OCI-LY7 (cell line): ENCODE results near the gene TICAM1.

Source experiments
- EZH2phosphoT487 ChIP-seq: fragments of 200-600 bp; sonication (generic); IDR thresholded peaks from 2 replicates; pipeline ENCODE4 v1.6.1; 2018; ENCODE audit warnings: low read depth, borderline replicate concordance, mild to moderate bottlenecking, mixed run types, antibody characterized with exemption, low read length, moderate library complexity, mixed read lengths
- TF ChIP-seq, protein P1 (sequence below): fragments of 200-600 bp; sonication (generic); conservative IDR thresholded peaks from 2 replicates; pipeline ENCODE4 v1.5.1; 2014; ENCODE audit warnings: mild to moderate bottlenecking, antibody characterized with exemption, low read length, moderate library complexity, mixed read lengths

DNA sequence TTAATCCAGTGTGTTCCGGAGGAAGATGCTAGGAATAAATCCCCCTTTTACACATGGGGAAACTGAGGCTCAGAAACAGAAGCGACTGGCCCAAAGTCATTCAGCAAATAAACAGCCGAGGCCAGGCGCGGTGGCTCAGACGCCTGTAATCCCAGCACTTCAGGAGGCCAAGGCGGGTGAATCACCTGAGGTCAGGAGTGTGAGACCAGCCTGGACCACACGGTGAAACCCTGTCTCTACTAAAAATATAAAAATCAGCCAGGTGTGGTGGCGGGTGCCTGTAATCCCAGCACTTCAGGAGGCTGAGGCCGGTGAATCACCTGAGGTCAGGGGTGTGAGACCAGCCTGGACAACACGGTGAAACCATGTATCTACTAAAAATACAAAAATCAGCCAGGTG, 47.5 kb upstream of the TICAM1 start:
- TF ChIP-seq, protein P1, sequence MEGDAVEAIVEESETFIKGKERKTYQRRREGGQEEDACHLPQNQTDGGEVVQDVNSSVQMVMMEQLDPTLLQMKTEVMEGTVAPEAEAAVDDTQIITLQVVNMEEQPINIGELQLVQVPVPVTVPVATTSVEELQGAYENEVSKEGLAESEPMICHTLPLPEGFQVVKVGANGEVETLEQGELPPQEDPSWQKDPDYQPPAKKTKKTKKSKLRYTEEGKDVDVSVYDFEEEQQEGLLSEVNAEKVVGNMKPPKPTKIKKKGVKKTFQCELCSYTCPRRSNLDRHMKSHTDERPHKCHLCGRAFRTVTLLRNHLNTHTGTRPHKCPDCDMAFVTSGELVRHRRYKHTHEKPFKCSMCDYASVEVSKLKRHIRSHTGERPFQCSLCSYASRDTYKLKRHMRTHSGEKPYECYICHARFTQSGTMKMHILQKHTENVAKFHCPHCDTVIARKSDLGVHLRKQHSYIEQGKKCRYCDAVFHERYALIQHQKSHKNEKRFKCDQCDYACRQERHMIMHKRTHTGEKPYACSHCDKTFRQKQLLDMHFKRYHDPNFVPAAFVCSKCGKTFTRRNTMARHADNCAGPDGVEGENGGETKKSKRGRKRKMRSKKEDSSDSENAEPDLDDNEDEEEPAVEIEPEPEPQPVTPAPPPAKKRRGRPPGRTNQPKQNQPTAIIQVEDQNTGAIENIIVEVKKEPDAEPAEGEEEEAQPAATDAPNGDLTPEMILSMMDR: 0 out of 2 replicates have a peak, but pooled peaks have one; percentile 3
- no peak for TF ChIP-seq EZH2phosphoT487
